Choroid plexus epithelial cell (primary cell): ENCODE results near the gene ZNRF2.
"Not testable (repeated sequence)": the region's sequence is repeated elsewhere in the genome, so short reads cannot be mapped to it uniquely, and the experiment has no call there.

Experiments
- DNase-seq: peaks from one replicate; pipeline ENCODE4 v3.0.0-alpha.2; 2010; ENCODE audit warnings: low read depth
- H3K4me3 ChIP-seq: 2 replicates; pipeline ENCODE4 v1.5.1; 2011; ENCODE audit warnings: low read depth, mild to moderate bottlenecking, control low read depth, low read length, moderate library complexity
- CTCF ChIP-seq: conservative IDR thresholded peaks from 2 replicates; pipeline ENCODE4 v1.5.1; 2011; ENCODE audit warnings: low read depth, mild to moderate bottlenecking, control low read depth, inconsistent platforms, low read length, moderate library complexity

The ZNRF2 gene

DNA sequence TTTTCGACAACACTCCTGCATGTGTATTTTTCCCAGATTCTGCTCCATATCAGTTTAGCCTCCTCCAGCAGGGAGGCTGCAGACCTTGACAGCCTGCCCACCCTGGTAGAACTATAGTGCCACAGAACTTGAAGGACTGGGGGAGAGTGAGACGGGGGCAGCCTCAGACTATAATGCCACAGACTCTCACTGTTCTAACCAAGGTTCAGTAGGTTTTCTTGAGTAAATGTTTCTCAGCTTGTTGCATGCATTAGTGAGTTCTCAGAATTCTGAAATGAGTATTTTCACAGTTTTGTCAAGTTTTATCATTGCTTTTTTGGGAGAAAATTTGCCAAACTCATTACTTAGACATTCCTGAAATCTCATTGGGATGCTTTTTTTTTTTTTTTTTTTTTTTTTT lies 95.9 kb downstream of the ZNRF2 start:
- DNase-seq = no peak
- no peak for TF ChIP-seq CTCF
- H3K4me3 ChIP-seq = no peak overlapping the region

- not testable (repeated sequence) for H3K4me3 ChIP-seq, DNase-seq
These were observed 96.4 kb downstream of the ZNRF2 start for GRCh38 chr7:30380824-30381223.

DNA sequence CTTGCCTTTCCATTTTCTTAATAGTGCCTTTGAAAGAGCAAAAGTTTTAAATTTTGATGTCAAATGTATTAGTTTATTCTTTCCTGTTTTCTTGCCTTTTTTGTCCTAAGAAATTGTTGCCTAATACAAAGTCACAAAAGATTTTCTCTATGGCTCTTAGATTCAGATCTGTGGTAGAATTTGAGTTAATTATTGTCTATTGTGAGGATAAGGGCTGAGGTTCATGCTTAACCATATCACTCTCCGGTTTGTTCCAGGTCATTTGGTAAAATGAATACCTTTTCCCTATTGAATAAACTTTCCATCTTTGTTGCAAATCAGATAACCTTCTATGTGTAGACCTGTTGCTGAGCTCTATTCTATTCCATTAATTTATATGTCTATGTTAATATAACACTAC lies 98.2 kb downstream of the ZNRF2 start:
- no peak for DNase-seq
- H3K4me3 ChIP-seq = no peak overlapping the region
- no peak for TF ChIP-seq CTCF

GRCh38 chr7:30389791-30390190 lies 105.4 kb downstream of the ZNRF2 start:
- no peak for DNase-seq
- no peak overlapping the region for H3K4me3 ChIP-seq
- no peak for TF ChIP-seq CTCF

- DNase-seq = no peak
- no peak for TF ChIP-seq CTCF
- no peak overlapping the region for H3K4me3 ChIP-seq
These were observed 106.6 kb downstream of the ZNRF2 start for GRCh38 chr7:30390736-30391636.

- TF ChIP-seq CTCF = no peak
- DNase-seq = no peak
- no peak overlapping the region for H3K4me3 ChIP-seq
These were observed 107.4 kb downstream of the ZNRF2 start for GRCh38 chr7:30391806-30392205.

DNA sequence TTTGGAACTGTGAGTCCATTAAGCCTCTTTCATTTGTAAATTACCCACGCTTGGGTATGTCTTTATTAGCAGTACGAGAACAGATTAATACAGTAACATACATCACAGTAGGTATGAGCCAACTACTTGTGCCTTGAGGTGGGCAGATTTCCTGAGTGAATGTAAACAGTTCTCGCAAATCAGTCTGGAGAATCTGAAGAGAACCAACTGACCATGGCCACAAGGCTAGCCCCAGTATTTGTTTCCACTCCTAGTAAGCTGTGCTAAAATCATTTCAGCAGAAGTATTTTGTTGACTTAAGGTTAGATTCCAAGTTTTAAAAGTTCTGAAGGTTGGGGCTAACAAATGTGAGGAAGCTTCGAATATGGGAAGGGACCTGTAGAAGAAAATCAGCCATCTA lies 111.3 kb downstream of the ZNRF2 start:
- no peak for TF ChIP-seq CTCF
- no peak for DNase-seq
- no peak overlapping the region for H3K4me3 ChIP-seq
